Neural progenitor cell (in vitro differentiated cells): Measurements from ENCODE around the gene MCRS1.
A peak's percentile ranks its signal among the peaks of the same experiment; 100 is the strongest.

ENCODE experiments used
- EZH2 ChIP-seq: fragments of 200-600 bp; sonication (generic); IDR thresholded peaks from 2 replicates; pipeline ENCODE4 v1.6.1; 2017; ENCODE audit warnings: antibody characterized with exemption, mild to moderate bottlenecking, moderate library complexity
- EZH2phosphoT487 ChIP-seq: fragments of 200-600 bp; sonication (generic); IDR thresholded peaks from 2 replicates; pipeline ENCODE4 v1.6.1; 2017; ENCODE audit warnings: antibody characterized with exemption
- TF ChIP-seq, protein P1 (sequence below): fragments of 200-600 bp; sonication (generic); IDR thresholded peaks from 2 replicates; pipeline ENCODE4 v1.5.1; 2017; ENCODE audit warnings: antibody characterized with exemption, mild to moderate bottlenecking

DNA sequence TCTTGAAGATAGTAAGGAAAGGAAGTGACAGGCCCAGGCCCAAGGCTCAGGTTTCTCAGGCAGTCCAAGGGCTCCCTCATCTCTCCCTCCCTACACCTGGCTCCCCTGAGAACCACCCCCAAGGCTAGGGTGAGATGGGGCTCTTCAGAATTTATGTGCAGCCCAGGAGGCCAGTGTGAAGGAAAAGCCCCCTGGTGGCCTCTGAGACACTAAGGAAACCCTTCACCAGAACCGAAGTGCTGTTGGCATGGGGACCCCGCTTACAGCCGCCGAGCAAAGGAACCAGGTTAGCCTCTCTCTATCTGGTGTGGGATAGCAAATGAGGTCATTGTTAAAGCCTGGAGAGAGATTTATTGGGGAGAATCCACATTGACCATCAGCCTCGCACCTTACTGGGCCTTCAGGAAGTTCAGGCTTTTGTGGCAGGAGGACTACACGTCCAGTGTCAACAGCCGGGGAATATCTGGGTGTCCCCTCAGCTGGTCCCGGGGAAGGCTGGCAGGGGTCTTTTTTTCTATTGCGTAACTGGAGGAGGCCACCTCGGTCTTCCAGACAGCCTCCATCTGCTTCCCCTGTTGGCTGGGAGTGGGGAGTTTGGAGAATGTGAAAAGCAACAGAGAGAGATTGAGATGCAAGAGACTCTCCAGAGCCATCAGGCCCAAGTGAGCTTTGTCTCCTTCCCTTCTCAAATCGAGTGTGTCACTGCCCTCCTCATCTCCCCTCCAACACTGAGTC lies 19.4 kb upstream of the MCRS1 start:
- TF ChIP-seq, protein P1, sequence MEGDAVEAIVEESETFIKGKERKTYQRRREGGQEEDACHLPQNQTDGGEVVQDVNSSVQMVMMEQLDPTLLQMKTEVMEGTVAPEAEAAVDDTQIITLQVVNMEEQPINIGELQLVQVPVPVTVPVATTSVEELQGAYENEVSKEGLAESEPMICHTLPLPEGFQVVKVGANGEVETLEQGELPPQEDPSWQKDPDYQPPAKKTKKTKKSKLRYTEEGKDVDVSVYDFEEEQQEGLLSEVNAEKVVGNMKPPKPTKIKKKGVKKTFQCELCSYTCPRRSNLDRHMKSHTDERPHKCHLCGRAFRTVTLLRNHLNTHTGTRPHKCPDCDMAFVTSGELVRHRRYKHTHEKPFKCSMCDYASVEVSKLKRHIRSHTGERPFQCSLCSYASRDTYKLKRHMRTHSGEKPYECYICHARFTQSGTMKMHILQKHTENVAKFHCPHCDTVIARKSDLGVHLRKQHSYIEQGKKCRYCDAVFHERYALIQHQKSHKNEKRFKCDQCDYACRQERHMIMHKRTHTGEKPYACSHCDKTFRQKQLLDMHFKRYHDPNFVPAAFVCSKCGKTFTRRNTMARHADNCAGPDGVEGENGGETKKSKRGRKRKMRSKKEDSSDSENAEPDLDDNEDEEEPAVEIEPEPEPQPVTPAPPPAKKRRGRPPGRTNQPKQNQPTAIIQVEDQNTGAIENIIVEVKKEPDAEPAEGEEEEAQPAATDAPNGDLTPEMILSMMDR: peak; percentile 7
- TF ChIP-seq EZH2phosphoT487 (no peak), EZH2 (no peak)
